ENCODE data around the gene RBM14.
"Not testable (repeated sequence)": the region's sequence is repeated elsewhere in the genome, so short reads cannot be mapped to it uniquely, and the experiment has no call there.

The RBM14 gene, protein sequence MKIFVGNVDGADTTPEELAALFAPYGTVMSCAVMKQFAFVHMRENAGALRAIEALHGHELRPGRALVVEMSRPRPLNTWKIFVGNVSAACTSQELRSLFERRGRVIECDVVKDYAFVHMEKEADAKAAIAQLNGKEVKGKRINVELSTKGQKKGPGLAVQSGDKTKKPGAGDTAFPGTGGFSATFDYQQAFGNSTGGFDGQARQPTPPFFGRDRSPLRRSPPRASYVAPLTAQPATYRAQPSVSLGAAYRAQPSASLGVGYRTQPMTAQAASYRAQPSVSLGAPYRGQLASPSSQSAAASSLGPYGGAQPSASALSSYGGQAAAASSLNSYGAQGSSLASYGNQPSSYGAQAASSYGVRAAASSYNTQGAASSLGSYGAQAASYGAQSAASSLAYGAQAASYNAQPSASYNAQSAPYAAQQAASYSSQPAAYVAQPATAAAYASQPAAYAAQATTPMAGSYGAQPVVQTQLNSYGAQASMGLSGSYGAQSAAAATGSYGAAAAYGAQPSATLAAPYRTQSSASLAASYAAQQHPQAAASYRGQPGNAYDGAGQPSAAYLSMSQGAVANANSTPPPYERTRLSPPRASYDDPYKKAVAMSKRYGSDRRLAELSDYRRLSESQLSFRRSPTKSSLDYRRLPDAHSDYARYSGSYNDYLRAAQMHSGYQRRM

DNA sequence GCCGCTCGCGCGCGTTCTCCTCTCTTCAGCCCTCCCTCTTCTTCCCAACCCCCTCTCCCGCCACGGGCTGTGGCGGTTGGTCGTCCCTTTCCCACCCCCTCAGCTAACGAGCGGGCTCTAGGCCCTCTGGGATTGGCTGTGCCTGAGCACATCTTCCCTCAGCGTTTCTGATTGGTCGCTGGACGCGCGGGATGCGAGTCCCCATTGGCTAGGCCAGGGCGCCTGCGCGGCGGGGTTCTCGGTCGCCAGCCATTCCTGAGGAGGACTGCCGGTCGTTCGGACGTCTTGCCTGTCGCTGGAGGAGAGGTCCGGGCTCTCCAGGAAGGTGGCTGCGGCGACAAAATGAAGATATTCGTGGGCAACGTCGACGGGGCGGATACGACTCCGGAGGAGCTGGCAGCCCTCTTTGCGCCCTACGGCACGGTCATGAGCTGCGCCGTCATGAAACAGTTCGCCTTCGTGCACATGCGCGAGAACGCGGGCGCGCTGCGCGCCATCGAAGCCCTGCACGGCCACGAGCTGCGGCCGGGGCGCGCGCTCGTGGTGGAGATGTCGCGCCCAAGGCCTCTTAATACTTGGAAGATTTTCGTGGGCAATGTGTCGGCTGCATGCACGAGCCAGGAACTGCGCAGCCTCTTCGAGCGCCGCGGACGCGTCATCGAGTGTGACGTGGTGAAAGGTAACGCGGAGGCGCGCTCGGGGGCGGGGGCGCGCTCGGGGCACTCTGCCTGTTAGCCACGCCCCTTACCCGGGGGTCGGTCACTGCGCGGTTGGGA lies at the start of gene RBM14:
Gene RBM14 (plus strand): TSS at position 252 of the 776 bp plus-strand sequence. CDS start 91 bp downstream, at position 343.
- peak; percentile 99 for DNase-seq (ENCODE audit: low read depth in 2 of 2)

DNA sequence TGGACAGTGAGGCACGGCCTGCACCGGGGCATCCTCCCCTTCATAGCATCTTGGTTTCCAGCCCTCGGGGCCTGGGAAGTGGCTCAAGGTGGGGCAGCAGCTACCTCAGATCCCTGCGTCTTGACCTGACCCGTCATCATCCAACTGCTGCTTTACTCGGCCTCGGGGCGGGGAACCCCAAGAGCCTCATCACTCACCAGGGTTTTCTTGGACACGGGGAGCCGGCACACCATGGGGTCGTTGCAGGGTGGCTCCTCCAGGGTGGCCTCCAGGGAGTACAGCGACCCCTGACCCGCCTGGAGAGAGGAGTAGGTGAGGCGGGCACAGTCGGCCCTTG lies 48.7 kb upstream of the RBM14 start:
- no peak for DNase-seq (ENCODE audit: low read depth in 2 of 2)

DNA sequence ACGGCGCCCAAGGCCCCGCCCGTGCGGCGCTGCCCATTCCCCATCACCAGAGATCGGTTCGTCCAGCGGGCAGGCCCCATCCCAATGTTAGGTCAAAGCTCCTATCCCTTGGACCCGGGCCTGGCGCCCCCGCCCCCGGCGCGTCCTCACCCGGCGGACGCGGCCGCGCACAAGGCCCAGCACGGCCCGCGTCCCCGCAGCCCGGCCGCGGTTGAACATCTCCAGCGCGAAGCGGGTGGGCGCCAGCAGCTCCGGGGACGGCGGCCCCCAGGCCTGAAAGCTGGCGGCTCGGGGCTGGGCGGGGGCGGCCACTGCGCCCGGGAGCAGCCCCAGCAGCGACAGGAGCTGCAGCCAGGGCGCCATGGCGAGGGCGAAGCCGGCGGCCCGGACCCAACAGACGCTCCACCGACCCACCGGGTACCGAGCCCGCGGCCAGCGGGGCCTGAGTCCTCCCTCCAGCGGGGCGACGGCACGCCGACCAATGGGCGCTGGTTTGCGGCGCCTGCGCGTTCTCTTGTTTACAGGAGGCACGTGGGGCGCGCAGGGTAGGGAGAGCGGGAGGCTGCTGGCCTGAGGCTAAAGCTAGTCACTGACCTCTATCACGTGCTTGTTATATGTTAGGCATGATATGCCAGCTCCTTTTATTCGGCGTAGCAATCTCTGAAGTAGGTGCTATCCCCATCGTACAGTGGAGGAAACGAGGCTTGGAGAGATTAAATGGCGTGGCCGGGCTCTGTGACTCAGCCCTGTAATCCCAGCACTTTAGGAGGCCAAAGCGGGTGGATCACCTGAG lies 48.1 kb upstream of the RBM14 start, which contains the start of gene CTSF:
Gene CTSF (minus strand): TSS at position 483 of the 793 bp plus-strand sequence. CDS start 120 bp downstream, at position 363.
- peak in 1 of 2 experiments; percentile 41 for DNase-seq (ENCODE audit: low read depth in 2 of 2)

DNA sequence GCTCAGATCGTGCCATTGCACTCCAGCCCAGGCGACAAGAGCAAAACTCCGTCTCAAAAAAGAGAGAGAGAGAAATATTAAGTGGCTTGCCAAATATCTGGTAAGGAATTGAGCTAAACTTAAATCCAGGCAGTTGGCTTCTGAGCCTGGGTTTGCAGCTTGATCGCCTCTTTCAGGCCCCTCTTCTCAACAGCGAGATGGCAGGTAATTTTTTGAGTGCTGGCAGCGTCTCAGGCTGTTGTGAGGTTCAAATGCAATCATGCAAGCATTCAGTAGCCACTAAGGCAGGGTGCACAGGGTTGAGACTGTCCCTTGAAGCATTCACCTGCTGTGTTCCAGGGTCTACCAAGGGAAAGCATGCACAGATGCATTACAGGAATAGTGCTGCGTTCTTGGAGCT lies 47.4 kb upstream of the RBM14 start:
- DNase-seq (ENCODE audit: low read depth in 2 of 2): no peak

DNA sequence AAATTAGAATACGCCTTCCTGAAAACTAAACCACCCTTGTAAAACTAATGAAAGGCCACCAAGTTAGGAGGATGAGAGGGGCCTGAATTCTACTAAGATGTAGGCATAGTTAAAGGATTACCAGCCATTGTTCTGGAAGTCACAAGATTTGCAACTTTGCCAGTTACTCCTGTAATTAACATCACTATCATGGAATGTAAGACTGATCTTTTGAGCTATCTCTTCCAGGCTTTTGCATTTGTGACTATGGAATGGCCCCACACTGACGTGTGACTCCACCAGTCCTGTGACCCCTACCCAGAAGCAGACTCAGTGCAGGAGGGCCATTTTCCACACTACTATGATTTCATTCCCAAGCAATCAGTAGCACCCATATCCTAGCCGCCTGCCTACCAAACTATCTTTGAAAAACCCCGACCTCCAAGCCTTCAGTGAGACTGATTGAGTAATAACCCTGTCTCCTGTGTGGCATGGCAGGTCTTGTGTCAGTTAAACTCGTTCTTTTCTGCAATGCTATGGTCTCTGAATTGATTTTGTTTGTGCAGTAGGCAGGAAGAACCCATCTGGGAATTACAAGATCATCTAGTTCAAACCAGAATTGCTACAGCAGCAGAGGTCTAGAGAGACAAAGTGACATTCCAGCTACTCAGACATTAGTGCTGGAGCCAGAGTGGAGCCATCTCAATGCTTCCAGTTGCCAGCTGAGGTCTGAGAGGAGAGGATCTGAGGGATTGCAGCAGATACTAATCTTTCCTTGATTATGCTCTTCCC lies 46.2 kb upstream of the RBM14 start:
- no peak for DNase-seq (ENCODE audit: low read depth in 2 of 2)

DNA sequence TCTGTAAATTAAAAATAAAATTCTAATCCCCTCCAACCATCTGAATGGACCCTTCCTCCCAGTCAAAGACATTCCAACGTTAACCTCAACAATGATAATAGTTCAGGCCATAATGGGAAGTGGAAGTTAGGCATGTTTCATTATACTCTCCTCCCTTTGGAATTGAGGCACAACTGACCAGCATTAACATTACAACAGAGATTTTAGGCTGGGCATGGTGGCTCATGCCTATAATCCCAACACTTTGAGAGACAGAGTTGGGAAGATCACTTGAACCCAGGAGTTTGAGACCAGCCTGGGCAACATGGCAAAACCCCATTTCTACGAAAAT lies 45.6 kb upstream of the RBM14 start:
- DNase-seq (ENCODE audit: low read depth in 2 of 2): no peak

DNA sequence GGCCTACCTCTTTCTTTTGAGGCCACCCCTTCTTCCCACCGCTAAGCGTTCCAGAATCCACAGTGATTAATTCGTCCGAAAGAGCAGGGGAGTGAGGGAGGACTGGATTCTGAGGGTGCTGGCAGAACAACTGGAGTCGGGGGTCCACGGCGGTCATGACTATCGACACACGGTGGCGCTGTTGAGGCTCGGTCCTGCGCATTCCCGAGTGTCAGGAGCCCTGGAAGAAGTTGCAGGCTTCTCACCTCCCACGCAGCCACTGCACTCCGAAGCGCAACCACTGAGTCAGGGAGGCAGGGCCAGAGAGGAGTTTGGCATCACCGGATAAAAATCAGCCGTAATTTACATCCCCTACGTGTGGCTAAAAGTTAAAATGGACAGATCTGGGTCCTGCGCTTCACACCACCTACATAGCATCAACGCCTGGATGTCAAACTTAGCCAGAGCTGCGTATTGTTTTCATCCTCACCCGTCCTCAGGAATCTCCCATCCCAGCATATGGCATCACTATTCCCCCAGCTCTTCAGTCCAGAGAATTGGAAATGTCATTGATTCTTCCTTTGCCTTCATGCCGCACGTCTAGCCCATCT lies 37.3 kb upstream of the RBM14 start:
- DNase-seq (ENCODE audit: low read depth in 2 of 2): peak; percentile 38 to 41

DNA sequence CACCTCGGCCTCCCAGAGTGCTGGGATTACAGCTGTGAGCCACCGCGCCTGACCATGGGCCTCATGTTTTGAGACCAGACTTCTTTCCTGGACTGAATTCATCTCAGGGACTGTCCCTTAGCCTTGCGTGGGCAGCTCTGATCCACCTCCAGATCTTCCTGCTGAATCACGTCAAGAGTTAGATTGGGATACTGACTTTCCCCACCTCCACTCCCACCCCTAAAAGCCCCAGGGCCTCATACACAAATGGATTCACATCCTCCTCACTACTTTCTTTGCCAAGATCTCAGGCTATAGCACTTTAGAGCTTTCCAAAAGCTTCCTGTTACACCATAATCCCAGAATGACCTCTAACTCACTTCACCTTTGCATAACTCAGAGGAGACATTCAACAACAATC lies 35.6 kb upstream of the RBM14 start:
- DNase-seq (ENCODE audit: low read depth in 2 of 2): no peak

DNA sequence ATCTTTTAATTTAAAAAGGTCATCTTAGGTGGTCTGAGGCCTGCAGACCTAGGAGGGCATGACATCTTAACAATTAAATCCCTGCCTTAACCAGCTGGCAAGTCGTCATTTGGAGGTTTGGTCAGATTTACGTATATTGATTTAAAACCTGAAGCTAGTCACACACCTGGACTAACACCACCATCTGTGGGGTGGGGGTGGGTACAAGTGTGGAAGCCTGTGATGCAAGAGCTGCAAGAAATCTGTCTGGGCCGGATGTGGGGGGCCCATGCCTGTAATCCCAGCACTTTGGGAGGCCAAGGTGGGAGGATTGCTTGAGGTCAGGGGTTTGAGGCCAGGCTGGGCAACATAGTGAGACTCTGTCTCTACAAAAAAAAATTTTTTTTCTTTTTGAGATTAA lies 35.2 kb upstream of the RBM14 start:
- DNase-seq (ENCODE audit: low read depth in 2 of 2): no peak

DNA sequence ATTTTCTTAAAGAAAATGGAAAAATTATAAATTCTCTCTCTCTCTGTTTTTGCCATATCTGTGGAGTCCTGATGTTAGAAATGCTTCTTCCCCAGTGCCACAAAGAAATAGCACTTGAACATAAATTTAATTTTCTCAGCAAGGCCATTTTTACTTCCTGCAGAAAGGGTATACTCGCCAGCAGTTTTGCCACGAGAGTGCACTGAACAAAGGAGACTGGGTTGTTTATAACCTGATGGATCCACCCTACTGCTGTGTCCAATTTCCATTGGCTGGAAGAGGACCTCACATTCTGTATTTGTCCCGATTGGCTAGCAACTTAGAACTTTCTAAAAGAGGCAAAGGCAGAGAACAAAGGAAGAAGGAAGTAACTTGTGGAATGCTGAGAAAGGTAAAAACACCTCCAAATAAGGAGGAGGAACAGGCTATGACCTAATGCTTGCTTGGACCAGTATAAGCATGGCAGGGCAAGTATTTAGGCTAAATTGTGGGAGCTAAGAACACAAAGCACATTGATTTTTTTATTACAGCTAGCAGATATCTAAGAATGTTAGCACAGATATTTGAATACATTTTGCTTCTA lies 33.8 kb upstream of the RBM14 start:
- not testable (repeated sequence) for DNase-seq (ENCODE audit: low read depth in 2 of 2)

DNA sequence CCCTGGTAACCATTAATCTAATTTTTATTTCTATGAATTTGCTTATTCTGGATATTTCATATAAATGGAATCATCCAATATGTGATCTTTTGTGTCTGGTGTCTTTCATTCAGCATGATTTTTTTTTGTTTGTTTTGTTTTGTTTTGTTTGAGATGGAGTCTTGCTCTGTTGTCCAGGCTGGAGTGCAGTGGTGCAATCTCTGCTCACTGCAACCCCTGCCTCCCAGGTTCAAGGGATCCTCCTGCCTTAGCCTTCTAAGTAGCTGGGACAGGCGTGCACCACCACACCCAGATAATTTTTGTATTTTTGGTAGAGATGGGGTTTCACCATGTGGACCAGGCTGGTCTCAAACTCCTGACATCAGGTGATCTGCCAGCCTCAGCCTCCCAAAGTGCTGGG lies 31.0 kb upstream of the RBM14 start:
- DNase-seq (ENCODE audit: low read depth in 2 of 2): not testable (repeated sequence)

DNA sequence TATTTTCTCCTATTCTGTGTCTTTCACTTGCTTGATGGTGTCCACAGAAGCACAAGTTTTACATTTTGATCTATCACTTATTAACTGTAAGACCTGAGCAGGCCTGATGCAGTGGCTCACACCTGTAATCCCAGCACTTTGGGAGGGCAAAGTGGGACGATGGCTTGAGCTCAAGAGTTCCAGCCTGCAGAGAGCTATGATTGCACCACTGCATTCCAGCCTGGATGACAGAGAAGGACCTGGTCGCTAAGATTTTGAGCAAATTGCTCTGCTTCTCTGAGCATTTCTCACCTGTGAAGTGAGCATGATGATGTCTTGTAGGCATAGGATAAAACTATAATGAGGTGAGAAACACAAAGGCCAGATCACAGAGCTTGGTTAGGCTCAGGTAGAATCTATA lies 30.3 kb upstream of the RBM14 start:
- DNase-seq (ENCODE audit: low read depth in 2 of 2): no peak

DNA sequence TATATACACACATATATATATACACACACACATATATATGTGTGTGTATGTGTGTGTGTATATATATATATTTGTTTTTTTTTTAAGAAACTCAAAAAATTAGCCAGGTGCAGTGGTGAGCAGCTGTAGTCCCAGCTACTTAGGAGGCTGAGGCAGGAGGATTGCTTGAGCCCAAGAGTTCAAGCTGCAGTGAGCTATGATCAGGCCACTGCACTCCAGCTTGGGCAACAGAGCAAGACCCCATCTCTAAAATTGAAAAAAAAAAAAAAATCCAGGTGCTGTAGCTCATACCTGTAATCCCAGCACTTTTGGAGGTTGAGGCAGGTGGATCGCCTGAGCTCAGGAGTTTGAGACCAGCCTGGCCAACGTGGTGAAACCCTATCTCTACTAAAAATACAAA lies 27.1 kb upstream of the RBM14 start:
- DNase-seq (ENCODE audit: low read depth in 2 of 2): not testable (repeated sequence)

DNA sequence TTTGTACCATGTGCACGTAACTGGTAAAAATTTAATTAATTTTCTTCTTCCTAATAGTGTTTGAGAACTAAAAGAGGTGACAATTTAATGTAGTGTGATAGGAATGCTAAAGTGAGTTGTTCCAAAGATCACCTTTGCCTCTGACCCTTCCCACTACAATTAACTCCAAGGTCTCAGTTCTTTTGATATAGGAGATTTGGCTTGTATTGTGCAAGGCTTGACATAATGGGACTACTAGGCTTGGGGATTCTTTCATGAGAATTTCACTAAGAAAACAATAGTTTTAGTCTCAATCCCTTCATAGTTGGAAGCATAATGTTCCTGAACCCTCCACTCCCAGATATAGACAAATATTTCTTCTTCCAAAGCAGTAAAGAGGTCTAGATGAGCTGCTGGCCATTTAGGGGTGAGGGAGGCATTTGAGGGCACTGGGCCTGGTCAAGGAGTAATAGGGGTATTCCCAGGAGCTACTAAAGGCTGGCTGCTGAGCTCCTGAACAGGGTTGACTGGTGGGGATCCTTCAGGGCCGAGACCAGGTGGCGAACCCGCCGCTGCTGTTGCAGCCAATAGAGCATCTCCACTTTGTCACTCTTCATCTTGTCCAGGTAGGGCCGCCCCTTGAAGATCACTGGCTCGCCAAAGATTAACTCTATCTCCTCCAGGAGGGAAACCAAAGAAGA lies 26.3 kb upstream of the RBM14 start:
- DNase-seq (ENCODE audit: low read depth in 2 of 2): no peak

DNA sequence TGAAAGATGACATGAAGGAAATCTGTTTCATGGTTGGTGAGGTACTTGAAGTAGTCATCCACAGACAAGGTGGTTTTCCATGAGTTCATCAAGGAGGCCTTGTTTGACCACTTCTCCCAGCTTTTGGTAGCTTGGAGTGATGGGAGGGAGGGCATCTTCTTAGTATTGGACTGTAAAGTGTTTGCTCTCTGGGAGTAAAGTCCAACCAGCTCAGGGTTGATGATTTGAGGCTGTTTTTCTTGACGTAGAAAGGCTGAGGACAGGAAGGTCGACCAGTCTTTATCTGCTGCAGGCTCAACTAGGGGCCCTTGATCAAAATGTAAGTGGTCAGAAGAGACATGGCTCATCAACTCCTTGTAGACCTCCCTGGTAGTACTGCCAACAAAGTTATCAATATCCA lies 25.3 kb upstream of the RBM14 start:
- no peak for DNase-seq (ENCODE audit: low read depth in 2 of 2)

DNA sequence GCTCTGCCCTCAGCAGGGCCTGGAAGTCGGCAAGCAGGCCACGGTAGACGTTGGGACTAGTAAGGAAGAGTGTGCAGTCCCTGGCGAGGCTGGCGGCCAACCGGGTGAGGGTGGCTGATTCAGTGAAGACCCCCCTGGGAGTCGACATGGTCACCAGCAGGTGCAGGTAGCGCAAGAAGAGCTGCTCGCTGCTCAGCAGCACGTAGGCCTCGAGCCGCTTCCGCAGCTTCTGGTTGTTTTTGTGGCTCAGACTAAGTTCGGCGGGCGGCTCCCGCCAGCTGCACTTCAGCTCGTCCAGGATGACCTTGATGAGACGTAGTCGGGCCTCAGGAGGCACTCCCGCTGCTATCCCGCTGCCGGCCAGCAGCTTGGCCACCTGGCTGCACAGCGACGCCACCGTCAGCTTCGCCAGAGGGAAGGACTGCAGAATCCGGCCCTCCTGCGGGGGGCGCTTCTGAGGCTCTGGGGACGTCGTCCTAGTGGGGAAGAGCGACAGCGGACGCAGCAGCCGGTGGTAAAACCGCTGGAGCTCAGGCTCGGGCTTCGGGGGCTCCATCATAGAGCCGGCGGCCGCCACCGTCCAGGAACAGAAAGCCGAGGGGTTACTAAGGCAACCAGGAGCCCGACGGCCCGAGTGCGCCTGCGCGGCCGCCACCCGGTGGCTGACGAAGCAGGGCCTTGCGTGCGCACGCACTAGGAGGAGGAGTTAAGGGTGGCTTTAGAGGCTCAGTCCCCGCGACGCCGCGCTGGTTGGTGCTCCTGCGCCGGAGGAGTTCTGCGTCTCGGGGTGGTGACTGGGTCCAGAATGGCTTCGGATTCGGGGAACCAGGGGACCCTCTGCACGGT lies 23.8 kb upstream of the RBM14 start, which contains the start of the genes CCDC87 and CCS:
Gene CCDC87 (minus strand): TSS at position 607 of the 846 bp plus-strand sequence. CDS start 48 bp downstream, at position 559.
Gene CCS (plus strand): TSS at position 729 of the 846 bp plus-strand sequence. CDS start 77 bp downstream, at position 806.
- DNase-seq (ENCODE audit: low read depth in 2 of 2): peak; percentile 85 to 86

DNA sequence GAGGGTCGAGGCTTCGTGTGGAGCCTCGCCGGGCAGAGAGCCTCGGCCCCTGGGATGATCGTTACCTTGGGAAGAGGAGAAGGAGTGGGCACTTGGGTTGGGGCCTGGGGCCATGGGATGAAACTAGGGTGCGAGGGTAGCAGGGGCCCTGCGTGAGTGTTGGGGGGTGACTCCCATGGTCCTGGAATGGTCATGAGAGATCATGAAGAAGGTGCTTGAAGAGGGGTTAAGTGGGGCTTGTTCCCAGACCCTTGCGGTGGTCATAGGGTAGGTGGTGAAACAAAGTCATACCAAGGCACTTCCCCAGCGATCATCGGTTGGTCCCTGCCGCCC lies 23.2 kb upstream of the RBM14 start:
- no peak for DNase-seq (ENCODE audit: low read depth in 2 of 2)

DNA sequence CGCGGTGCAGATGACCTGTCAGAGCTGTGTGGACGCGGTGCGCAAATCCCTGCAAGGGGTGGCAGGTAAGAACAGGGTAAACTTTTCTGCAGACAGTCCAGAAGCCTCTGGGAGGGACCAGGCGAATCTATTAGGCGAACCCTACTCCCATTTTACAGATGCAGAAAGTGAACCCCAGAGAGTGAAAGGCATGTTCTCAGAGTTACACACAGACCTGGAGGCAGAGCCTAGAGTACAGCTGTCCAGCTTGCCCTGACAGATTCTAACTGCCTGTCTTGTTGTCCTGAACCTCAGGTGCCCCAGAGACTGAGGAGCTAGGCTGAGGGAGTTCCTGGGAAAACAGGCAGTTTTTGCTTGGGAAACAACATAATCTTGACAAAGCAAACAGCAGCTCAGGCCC lies 22.8 kb upstream of the RBM14 start:
- DNase-seq (ENCODE audit: low read depth in 2 of 2): no peak

Measured in fibroblast of skin of left quadriceps (primary cell).